Urinary bladder (tissue), 4 donors: Measurements from ENCODE around the gene LSM14B. TPM values are rescaled to one million over a fixed set of nuclear protein-coding genes. Genes with fewer than 3 reads are reported as not detected.
"Not testable (repeated sequence)": the region's sequence is repeated elsewhere in the genome, so short reads cannot be mapped to it uniquely, and the experiment has no call there.

ENCODE experiments used
- DNase-seq: peaks from one replicate; pipeline ENCODE4 v3.0.0-alpha.2; 2015; ENCODE audit errors: extremely low spot score
- H3K27ac ChIP-seq: one replicate; pipeline ENCODE4 v1.5.1; 2013; ENCODE audit warnings: low read depth, mild to moderate bottlenecking, moderate library complexity
- H3K36me3 ChIP-seq: one replicate; pipeline ENCODE4 v1.6.1; 2013; ENCODE audit warnings: mild to moderate bottlenecking, moderate library complexity; ENCODE audit not compliant: insufficient read depth
- H3K4me1 ChIP-seq: one replicate; pipeline ENCODE4 v1.6.1; 2013; ENCODE audit warnings: mild to moderate bottlenecking, moderate library complexity; ENCODE audit not compliant: insufficient read depth
- H3K4me3 ChIP-seq: one replicate; pipeline ENCODE4 v1.5.1; 2013; ENCODE audit warnings: low read depth, low read length
- WGBS: extraction: QIAGEN DNeasy Blood & Tissue Kit; methylation state at CpG from one replicate; pipeline ENCODE4 v1.1.7; 2013; 5-methylcytosine and 5-hydroxymethylcytosine counted together
- polyA plus RNA-seq: library from polyadenylated mRNA; stranded (reverse); fragments of 200-250 nt; gene quantifications from one replicate; pipeline ENCODE4 v1.2.3, GENCODE V29; 2013
- total RNA-seq: library from RNA; depleted of rRNA; stranded (reverse); fragments of >200 nt; gene quantifications from one replicate; pipeline ENCODE4 v1.2.3, GENCODE V29; 2014
- donor health status: healthy with polysubstance abuse.
- donor health status: healthy.

Gene LSM14B
- total RNA-seq (28.5 TPM), polyA plus RNA-seq (42.9 TPM)

DNA sequence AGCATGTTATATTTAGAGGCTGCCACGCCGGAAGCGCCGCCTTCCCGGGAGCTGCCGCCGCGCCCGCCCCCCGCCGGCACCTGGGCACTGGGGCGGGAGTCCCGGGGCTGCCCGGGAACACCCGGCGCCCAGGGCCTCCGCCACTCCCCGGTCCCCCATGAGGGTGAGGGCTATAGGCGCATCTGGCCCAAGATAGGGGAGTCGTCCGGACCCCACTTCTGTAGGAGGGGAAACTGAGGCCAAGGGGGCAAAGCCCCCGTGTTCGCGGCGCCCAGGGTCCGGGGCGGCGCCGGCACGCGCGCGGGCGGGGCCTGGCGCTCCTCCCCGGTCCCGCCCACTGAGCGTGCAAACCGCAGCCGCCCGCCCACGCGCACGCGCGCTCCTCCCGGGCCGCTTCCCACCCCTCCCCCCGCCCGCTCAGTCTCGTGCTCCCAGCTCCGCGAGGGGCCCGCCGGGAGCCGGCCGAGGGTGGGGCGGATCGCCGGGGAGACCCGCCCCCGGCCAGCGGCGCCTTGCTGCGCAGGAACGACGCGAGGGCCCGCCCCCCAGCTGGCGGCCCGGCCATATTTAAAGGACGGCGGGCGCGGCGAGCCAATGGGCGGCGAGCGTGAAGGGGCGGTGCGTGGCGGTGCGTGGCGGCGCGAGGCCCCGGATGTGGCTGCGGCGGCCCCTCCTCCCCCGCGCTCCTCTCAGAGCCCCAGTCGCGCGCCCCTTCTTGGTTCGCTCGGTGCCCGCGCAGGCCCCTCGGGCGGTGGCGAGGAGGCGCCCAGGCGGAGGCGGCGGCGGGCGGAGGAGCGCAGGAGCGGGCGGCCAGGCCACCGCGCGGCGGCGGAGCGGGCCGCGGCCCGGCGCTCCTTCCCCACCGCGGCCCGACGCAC lies at the start of gene LSM14B:
Gene LSM14B, plus strand, starts transcription at position 700 of the 878 bp plus-strand sequence. CDS start 192 bp downstream, outside the sequence.
- Histone ChIP-seq H3K36me3 (peaks cover 3% of the 10 kb centered on the region), H3K4me3 (peak within 1 kb of the TSS; percentile 87), H3K27ac (peak within 1 kb of the TSS; percentile 89), H3K4me1 (no peaks in the 10 kb centered on the region)
- WGBS: under 1% methylated on average over 123 of the region's 124 CpGs
- peak; percentile 87 for DNase-seq

DNA sequence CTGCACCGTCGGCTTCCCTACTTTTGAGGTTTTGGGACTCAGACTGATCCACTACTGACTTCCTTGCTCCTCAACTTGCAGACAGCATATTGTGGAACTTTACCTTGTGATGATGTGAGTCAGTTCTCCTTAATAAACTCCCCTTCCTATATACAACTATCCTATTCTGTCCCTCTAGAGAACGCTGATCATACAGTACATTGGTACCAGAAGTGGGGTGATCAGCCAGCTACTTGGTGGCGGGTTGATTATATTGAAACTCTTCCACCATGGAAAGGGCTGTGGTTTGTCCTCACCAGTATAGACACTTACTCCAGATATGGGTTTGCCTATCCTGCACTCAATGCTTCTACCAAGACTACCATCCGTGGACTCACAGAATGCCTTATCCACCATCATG lies 49.0 kb upstream of the LSM14B start:
- no peak overlapping the region for H3K4me3 ChIP-seq
- H3K4me1 ChIP-seq: no peaks in the 10 kb centered on the region
- DNase-seq: no peak
- no peaks in the 10 kb centered on the region for H3K36me3 ChIP-seq
- no peak overlapping the region for H3K27ac ChIP-seq
- WGBS: 96% methylated on average over 5 of the region's 5 CpGs

DNA sequence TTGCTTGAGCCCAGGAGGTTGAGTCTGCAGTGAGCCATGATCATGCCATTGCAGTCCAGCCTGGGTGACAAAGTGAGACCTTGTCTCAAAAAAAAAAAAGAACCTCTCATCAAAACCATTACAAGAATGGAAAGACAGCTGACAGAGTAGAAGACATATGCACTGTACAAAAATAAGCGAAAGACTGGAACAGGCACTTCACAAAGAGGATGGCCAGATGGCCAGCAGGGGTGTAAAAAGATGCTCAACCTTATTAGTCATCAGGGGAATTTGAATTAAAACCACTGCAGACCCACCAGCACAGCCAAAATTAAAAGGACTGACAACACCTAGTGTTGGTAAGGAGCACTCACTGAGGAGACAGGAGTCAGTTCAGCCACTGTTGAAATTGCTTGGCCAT lies 43.1 kb upstream of the LSM14B start:
- no peaks in the 10 kb centered on the region for H3K4me1 ChIP-seq
- DNase-seq: no peak
- H3K4me3 ChIP-seq: no peak overlapping the region
- H3K36me3 ChIP-seq: no peaks in the 10 kb centered on the region
- WGBS: 96% methylated on average over 1 of the region's 1 CpG
- no peak overlapping the region for H3K27ac ChIP-seq

DNA sequence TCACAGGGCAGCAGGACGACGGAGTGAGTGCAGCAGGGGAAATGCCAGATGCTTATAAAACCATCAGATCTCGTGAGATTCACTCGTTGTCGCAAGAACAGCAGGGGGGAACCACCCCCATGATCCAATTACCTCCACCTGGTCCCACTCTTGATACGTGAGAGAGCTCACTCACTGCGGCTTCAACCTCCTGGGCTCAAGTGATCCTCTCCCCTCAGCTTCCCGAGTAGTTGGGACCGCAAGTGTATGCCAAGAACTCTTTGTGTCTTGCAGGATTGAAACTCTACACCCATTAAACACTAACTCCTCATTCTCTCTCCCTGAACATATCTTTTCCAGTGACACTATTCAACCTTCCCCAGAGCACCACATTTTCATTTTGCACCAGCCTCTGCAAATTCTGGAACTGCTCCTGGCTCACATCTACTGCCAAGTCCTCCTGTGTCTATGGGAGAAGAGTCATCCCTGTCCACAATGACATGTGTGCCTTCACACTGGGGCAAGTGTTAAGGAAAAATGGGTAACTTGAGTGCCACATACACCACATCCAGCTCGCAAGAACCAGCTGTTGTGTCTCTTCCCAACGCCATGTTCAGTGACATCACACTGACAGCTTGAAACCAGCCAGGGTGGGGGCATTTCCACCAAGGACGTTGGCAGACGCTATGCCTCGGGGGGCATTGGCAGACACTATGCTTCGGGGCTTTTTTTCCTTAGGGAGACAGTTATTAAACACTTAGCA lies 41.9 kb upstream of the LSM14B start:
- DNase-seq: no peak
- Histone ChIP-seq H3K27ac (no peak overlapping the region), H3K4me1 (no peaks in the 10 kb centered on the region), H3K36me3 (no peaks in the 10 kb centered on the region), H3K4me3 (no peak overlapping the region)
- WGBS: 48% methylated on average over 15 of the region's 15 CpGs

DNA sequence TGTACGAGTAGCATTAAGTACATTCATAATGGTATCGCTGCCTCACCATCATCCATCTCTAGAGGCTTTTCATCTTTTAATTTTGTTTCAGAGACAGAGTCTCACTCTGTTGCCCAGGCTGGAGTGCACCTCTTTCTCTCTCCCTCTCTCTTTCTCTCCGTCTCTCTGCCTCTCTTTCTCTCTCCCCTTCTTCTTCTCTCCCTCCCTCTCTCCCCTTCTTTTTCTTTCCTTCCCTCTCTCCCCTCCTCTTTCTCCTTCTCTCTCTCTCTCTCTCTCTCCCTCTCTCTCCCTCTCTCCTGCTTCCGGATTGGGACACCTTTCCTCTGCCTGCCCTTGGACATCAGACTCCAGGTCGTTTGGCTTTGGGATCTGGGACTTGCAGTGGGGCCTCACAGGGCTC lies 39.0 kb upstream of the LSM14B start:
- DNase-seq: no peak
- WGBS: 51% methylated on average over 5 of the region's 5 CpGs

DNA sequence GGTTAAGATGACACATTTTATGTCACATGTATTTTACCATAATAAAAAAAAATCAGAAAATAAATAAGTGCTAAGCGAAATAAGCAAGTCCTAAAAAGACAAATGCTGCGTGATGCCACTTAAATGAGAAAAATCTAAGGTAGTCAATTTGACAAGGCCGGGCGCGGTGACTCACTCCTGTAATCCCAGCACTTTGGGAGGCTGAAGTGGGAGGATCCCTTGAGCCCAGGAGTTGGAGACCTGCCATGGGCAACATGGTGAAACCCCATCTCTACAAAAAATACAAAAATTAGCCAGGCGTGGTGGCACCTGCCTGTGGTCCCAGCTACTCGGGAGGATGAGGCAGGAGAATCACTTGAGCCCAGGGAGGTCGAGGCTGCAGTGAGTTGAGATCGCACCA lies 38.1 kb upstream of the LSM14B start:
- DNase-seq, H3K4me1 ChIP-seq, H3K4me3 ChIP-seq, H3K27ac ChIP-seq, H3K36me3 ChIP-seq: not testable (repeated sequence)
- 90% methylated on average over 9 of the region's 9 CpGs for WGBS

More for the DNA sequence above, 39.0 kb upstream of the LSM14B start:
- Histone ChIP-seq H3K4me1 (no peaks in the 10 kb centered on the region), H3K36me3 (no peaks in the 10 kb centered on the region), H3K27ac (no peak overlapping the region), H3K4me3 (no peak overlapping the region)

DNA sequence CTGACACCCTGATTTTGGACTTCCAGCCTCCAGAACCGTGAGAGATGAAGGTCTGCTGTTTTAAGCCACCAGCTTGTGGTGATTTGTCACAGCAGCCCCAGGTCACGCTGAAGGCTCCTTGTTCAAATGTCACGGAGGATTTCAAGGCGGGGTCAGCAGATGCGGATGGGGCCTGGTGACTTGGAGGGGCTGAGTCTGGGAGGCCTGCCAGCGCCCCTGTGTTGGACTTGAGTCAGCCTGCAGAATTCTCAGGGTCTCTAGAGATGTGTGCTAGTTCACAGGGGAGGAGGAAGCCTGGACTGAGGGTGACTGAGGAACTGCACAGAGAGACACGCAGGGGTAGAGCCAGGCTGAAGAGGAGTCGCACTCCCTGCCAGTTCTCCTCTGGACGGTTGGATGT lies 37.1 kb upstream of the LSM14B start:
- 71% methylated on average over 9 of the region's 9 CpGs for WGBS
- Histone ChIP-seq H3K4me3 (no peak overlapping the region), H3K36me3 (no peaks in the 10 kb centered on the region), H3K27ac (no peak overlapping the region), H3K4me1 (no peaks in the 10 kb centered on the region)
- no peak for DNase-seq

DNA sequence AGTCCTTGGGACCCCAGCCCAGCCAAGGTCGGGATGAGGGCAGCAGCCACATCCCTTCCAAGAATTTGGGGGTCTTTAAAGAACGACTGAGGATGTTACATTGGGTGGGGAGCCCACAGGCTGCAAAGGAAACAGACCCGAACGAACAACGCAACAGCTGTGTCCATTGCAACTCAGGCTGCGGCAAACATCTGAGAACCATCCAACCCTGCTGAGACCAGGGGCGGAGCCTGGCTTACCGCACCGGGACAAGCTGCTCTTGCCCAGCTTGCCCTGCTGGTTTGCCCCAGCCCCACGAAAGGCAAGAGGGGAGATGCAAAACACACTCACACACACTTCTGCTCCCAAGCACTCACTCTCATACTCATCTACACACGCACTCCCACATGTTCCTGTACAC lies 35.0 kb upstream of the LSM14B start:
- WGBS: 30% methylated on average over 11 of the region's 11 CpGs
- Histone ChIP-seq H3K27ac (no peak overlapping the region), H3K36me3 (no peaks in the 10 kb centered on the region), H3K4me3 (no peak overlapping the region), H3K4me1 (no peaks in the 10 kb centered on the region)
- DNase-seq: no peak

DNA sequence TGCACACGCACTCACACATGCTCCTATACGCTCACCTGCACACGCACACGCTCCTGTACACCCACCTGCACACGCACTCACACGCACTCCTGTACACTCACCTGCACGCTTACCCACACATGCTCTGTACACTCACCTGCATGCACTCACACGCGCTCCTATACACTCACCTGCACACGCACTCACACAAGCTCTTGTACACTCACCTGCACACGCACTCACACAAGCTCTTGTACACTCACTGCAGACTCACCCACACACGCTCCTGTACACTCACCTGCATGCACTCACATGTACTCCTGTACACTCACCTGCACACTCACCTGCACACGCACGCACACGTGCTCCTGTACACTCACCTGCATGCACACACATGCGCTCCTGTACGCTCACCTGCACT lies 34.6 kb upstream of the LSM14B start:
- no peaks in the 10 kb centered on the region for H3K4me1 ChIP-seq
- no peak overlapping the region for H3K27ac ChIP-seq
- H3K36me3 ChIP-seq: no peaks in the 10 kb centered on the region
- H3K4me3 ChIP-seq: no peak overlapping the region
- 90% methylated on average over 17 of the region's 17 CpGs for WGBS
- DNase-seq: no peak

DNA sequence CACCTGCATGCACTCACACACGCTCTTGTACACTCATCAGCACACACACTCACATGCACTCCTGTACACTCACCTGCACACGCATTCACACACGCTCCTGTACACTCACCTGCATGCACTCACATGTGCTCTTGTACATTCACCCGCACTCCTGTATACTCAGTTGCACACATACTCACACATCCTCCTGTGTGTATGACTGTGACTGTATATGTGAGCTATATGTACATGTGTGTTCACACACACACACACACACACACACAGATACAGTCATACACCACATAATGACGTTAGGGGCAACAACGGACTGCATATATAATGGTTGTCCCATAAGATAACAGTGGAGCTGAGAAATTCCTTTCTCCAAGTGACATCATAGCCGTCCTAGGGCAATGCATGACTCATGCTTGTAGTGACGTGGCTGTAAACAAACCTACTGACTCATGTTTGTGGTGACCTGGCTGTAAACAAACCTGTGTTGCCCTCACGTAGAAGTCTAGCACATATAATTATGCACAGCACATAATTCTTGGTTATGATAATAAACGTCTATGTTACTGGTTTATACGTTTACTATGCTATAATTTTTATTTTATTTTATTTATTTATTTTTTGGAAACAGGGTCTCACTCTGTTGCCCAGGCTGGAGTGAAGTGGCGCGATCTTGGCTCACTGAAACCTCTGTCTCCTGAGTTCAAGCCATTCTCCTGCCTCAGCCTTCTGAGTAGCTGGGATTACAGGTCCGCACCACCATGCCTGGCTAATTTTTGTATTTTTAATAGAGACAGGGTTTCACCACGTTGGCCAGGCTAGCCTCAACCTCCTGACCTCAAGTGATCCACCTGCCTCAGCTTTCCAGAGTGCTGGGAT lies 33.8 kb upstream of the LSM14B start:
- Histone ChIP-seq H3K27ac (no peak overlapping the region), H3K4me3 (no peak overlapping the region), H3K36me3 (no peaks in the 10 kb centered on the region), H3K4me1 (no peaks in the 10 kb centered on the region)
- DNase-seq: no peak
- 59% methylated on average over 15 of the region's 15 CpGs for WGBS

DNA sequence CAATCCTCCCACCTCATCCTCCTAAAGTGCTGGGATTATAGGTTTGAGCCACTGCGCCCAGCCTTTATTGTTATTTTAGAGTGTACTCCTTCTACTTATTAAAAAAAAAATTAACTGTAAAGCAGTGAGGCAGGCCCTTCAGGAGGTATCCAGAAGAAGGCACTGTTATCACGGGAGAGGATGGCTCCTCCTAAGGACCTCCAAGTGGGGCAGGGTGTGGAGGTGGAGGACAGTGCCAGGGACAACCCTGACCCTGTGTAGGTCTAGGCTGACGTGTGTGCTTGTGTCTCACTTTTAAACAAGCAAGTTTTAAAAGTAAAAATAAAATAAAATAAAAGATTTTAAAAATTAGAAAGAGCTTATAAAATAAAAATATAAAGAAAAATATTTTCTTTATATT lies 32.9 kb upstream of the LSM14B start:
- 41% methylated on average over 3 of the region's 3 CpGs for WGBS
- H3K36me3 ChIP-seq: no peaks in the 10 kb centered on the region
- no peak for DNase-seq
- H3K4me3 ChIP-seq: no peak overlapping the region
- H3K4me1 ChIP-seq: no peaks in the 10 kb centered on the region
- no peak overlapping the region for H3K27ac ChIP-seq

DNA sequence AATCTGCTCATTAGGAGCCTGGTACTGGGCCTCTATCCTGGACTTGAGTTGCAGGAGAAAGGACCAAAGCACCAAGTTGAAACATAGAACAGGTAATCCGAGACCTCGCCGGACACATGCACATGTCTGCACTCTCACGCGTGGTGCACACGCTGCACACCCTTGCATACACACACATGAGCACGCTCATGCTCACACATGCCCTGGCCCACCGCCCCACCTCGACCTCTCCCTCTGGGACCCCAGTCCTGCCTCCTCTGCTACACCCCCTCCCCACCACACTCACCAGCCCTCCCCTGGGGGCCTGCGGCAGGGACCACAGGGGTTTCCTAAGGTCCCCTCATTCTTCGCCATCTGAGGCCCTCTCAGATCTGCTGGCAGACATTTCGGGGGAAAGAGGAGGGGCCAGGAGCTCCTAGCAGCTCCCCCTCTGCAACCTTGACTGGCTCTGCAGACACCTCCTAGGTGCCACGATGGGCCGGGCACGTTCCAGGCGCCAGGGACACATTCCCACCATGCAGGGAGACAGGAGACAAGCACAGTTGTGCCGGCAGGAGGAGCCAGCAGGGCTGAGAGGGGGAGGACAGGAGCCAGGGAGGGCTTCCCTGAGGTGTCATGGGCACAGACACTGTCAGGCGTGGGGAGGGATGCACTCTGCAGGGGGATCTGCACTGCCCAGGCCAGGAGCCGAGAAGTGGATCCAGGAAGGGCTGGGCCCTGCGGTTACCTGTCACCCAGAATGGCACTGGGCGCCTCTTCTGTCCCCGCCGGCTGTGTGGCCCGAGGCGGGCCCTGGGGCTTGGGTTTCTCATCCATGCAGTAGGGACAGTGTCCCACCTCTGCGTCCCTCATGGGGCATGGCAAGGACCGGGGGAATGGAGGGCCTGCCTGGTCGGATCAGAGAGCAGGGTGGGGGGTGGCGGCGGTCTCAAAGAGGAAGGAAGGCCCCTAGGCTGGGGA lies 25.6 kb upstream of the LSM14B start:
- Histone ChIP-seq H3K36me3 (no peaks in the 10 kb centered on the region), H3K4me3 (no peak overlapping the region), H3K27ac (no peak overlapping the region), H3K4me1 (no peaks in the 10 kb centered on the region)
- DNase-seq: no peak
- 84% methylated on average over 30 of the region's 30 CpGs for WGBS
